Tibial nerve (tissue), 4 donors: ENCODE measurements around the gene LARP4B. TPM values are rescaled to one million over a fixed set of nuclear protein-coding genes. Genes with fewer than 3 reads are reported as not detected.

ENCODE experiments used
- DNase-seq, 2 donors: peaks; one replicate each; pipeline ENCODE4 v3.0.0-alpha.2; 2019; ENCODE audit warnings: low spot score in 2 of 2
- H3K27ac ChIP-seq, 4 donors: fragments of 200-600 bp; sonication (generic) in 3 of 4; one replicate each; pipeline ENCODE4 v1.5.1; 2017 to 2019; ENCODE audit warnings: mild to moderate bottlenecking in 1 of 4
- H3K27me3 ChIP-seq, 2 donors: fragments of 200-600 bp; sonication (generic) in 1 of 2; one replicate each; pipeline versions ENCODE4 v1.5.1 to v1.6.0; 2017 to 2019
- H3K36me3 ChIP-seq, 3 donors: fragments of 200-600 bp; sonication (generic); one replicate each; pipeline ENCODE4 v1.5.1; 2018 to 2019
- H3K4me1 ChIP-seq, 4 donors: fragments of 200-600 bp; sonication (generic) in 3 of 4; one replicate each; pipeline ENCODE4 v1.5.1; 2017 to 2019
- H3K4me3 ChIP-seq, 4 donors: fragments of 200-600 bp; sonication (generic) in 3 of 4; one replicate each; pipeline ENCODE4 v1.5.1; 2017 to 2019; ENCODE audit warnings: mild to moderate bottlenecking in 1 of 4, moderate library complexity in 1 of 4
- H3K9me3 ChIP-seq, 4 donors: fragments of 200-600 bp; sonication (generic) in 3 of 4; one replicate each; pipeline ENCODE4 v1.5.1; 2017 to 2019
- EP300 ChIP-seq, 2 donors: sonication (generic); formaldehyde crosslinking; IDR thresholded peaks; one replicate each; pipeline ENCODE4 v1.6.1; 2017; ENCODE audit warnings: antibody characterized with exemption in 2 of 2, mild to moderate bottlenecking in 1 of 2
- POLR2A ChIP-seq, 2 donors: fragments of 450-650 bp; IDR thresholded peaks; one replicate each; pipeline ENCODE4 v1.6.1; 2017; ENCODE audit warnings: antibody characterized with exemption in 2 of 2, mild to moderate bottlenecking in 2 of 2, moderate library complexity in 2 of 2
- WGBS, 2 donors: methylation state at CpG; one replicate each; pipeline ENCODE4 v1.1.5; 2018; 5-methylcytosine and 5-hydroxymethylcytosine counted together
- total RNA-seq, 4 donors: library from RNA; depleted of rRNA; stranded (reverse); fragments of >200 nt; gene quantifications; one replicate each; pipeline ENCODE4 v1.1.0, GENCODE V29; 2016
- TF ChIP-seq, protein P1 (sequence below), 5 experiments: fragments of 200-600 bp in 3 of 5; fragments of 450-650 bp in 2 of 5; sonication (generic) in 3 of 5; IDR thresholded peaks; one replicate each; pipeline ENCODE4 v1.5.1; 2016 to 2019; ENCODE audit warnings: antibody characterized with exemption in 5 of 5, mild to moderate bottlenecking in 3 of 5, moderate library complexity in 2 of 5

The LARP4B gene
- total RNA-seq, 4 donors from 2014 or later = 50.2 to 64.7 (median 58.6) TPM

DNA sequence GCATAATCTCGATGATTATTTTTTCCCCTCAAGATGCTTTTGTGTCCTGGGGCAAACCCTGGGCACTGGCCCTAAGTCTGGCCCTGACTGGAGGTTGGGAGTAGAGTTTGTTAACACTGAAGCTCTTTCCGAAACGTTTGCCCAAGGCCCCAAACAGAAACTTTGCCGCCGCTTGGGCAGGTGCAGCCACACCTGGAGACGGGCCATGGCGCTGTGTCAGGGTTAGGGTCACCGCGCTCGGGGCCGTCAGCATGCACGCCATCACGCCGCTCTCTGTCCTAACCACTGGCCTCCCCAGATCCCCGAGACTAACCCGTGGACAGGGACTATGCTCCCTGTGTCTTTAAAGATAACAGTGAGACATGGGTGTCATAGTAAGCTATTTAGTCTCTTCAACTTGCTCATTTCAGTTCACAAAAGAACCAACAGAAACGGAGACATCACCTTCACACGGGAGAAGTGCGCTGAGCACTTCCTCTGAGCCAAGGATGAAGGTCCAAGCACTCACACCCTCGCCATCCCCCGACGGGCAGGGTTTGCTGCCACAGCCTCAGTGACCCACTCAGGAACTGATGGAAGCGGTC lies 156.8 kb downstream of the LARP4B start:
- TF ChIP-seq POLR2A (IDR thresholded peaks at IDR 0.05) (no peak), EP300 (IDR thresholded peaks at IDR 0.05) (no peak)
- TF ChIP-seq, protein P1, sequence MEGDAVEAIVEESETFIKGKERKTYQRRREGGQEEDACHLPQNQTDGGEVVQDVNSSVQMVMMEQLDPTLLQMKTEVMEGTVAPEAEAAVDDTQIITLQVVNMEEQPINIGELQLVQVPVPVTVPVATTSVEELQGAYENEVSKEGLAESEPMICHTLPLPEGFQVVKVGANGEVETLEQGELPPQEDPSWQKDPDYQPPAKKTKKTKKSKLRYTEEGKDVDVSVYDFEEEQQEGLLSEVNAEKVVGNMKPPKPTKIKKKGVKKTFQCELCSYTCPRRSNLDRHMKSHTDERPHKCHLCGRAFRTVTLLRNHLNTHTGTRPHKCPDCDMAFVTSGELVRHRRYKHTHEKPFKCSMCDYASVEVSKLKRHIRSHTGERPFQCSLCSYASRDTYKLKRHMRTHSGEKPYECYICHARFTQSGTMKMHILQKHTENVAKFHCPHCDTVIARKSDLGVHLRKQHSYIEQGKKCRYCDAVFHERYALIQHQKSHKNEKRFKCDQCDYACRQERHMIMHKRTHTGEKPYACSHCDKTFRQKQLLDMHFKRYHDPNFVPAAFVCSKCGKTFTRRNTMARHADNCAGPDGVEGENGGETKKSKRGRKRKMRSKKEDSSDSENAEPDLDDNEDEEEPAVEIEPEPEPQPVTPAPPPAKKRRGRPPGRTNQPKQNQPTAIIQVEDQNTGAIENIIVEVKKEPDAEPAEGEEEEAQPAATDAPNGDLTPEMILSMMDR (IDR thresholded peaks at IDR 0.05) = no peak
- no peaks in the 10 kb centered on the region for H3K27me3 ChIP-seq
- 86 to 91% methylated on average over 23 of the region's 23 CpGs for WGBS, 2 donors
- H3K4me1 ChIP-seq = no peaks in the 10 kb centered on the region
- DNase-seq = no peak
- peaks cover 0 to 9% (median 0%) of the 10 kb centered on the region in 4 donors for H3K9me3 ChIP-seq
- H3K4me3 ChIP-seq = no peak overlapping the region
- H3K36me3 ChIP-seq = no peaks in the 10 kb centered on the region
- no peak overlapping the region for H3K27ac ChIP-seq

DNA sequence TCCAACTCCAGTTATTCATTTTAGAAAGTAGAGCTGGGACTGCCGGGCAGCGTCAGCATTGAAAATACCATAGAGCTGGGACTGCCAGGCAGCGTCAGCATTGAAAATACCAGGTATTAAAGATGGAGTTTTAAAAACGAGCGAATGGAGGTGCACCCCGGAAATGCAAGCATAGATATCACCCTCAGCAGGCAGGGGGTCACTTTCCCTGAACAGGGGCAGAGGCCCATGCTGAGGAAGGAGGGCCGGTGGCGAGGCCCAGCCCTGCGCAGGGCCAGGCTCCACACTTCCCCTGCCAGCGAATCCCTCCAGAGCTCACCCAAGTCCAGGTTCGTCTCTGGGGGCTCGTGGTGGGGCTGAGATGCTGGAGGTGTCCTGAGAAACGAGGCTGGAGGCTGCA lies 157.3 kb downstream of the LARP4B start:
- Histone ChIP-seq H3K36me3 (no peaks in the 10 kb centered on the region), H3K27ac (no peak overlapping the region), H3K4me3 (no peak overlapping the region), H3K4me1 (no peaks in the 10 kb centered on the region), H3K9me3 (peaks cover 0 to 14% (median 0%) of the 10 kb centered on the region in 4 donors), H3K27me3 (no peaks in the 10 kb centered on the region)
- no peak for DNase-seq
- WGBS, 2 donors = 85 to 86% methylated on average over 13 of the region's 13 CpGs
- TF ChIP-seq POLR2A (IDR thresholded peaks at IDR 0.05) = no peak
- no peak for TF ChIP-seq EP300 (IDR thresholded peaks at IDR 0.05)
- TF ChIP-seq, protein P1 (IDR thresholded peaks at IDR 0.05) = no peak

DNA sequence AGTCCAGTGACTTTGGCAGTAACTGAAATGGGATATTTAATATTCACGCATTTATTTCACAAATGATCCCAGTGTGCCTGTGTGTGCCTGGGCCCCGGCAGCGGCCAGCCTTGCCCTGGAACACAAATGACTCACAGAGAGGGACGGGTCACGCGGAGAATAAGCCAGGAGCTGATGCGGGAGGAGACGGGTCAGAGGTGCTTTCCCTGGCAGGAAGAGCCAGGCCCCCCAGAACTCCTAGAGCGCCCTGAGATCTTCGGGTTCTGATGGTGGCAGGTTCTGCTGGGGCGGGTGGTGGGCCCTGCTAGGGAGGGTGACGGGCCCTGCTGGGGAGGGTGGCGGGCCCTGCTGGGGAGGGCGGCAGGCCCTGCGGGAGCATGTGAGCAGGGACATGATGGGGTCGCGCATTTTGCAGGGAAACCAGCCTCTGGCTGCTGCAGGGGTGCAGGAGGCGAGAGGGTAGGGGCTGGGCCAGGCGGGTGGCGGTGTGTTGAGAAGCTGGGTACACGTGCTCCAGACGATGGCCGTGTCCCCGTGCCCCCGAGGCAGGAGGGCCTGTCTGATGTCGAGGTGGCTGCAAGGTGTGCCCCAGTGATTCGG lies 157.8 kb downstream of the LARP4B start:
- 82 to 86% methylated on average over 26 to 27 of the region's 27 CpGs for WGBS, 2 donors
- H3K4me3 ChIP-seq = no peak overlapping the region

DNA sequence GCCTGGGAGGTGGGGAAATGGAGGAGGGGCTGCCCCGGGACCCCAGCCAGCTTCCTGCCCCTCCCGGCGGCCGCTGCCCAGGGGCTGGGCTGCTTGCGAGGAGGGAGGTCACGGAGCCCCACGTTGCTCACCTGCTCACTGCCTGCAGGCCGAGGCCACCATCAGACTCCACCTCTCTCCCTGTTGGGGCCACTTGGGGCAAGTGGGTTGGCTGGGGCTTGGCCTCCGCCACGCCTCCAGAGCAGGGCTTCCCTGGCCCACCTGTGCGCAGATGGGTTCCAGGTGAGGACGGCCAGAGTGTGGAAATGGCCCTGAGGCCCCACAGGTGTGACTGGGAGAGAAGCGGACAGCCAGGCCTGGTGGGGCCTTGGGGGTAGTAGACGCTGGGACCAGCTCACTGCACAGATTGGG lies 159.3 kb downstream of the LARP4B start:
- H3K36me3 ChIP-seq = no peaks in the 10 kb centered on the region
- no peak overlapping the region for H3K27ac ChIP-seq
- no peak overlapping the region for H3K4me3 ChIP-seq
- 60 to 72% methylated on average over 13 to 14 of the region's 14 CpGs for WGBS, 2 donors
- no peak for DNase-seq
- TF ChIP-seq POLR2A (IDR thresholded peaks at IDR 0.05) (no peak), EP300 (IDR thresholded peaks at IDR 0.05) (no peak)
- TF ChIP-seq, protein P1 (IDR thresholded peaks at IDR 0.05) = no peak
- no peaks in the 10 kb centered on the region for H3K4me1 ChIP-seq
- H3K9me3 ChIP-seq = peaks cover 0 to 32% (median 0%) of the 10 kb centered on the region in 4 donors
- no peaks in the 10 kb centered on the region for H3K27me3 ChIP-seq

More for the DNA sequence above, 157.8 kb downstream of the LARP4B start:
- Histone ChIP-seq H3K4me1 (no peaks in the 10 kb centered on the region), H3K27me3 (no peaks in the 10 kb centered on the region), H3K9me3 (peaks cover 0 to 18% (median 0%) of the 10 kb centered on the region in 4 donors), H3K36me3 (no peaks in the 10 kb centered on the region), H3K27ac (no peak overlapping the region)
- no peak for DNase-seq
- TF ChIP-seq, protein P1 (IDR thresholded peaks at IDR 0.05) = no peak
- TF ChIP-seq POLR2A (IDR thresholded peaks at IDR 0.05) (no peak), EP300 (IDR thresholded peaks at IDR 0.05) (no peak)

DNA sequence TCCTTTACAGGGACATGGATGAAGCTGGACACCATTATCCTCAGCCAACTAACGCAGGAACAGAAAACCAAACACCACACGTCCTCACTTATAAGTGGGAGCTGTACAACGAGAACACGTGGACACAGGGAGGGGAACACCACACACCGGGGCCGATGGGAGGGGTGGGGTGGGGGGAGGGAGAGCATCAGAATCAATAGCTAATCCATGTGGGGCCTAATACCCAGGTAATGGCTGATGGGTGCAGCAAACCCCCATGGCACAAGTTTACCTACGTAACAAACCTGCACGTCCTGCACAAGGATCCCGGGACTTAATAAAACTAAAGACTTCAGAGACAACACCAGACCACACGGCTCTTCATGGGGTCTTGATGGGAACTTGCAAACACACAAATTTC lies 159.9 kb downstream of the LARP4B start:
- 85 to 87% methylated on average over 10 of the region's 10 CpGs for WGBS, 2 donors
- peaks cover 0 to 36% (median 0%) of the 10 kb centered on the region in 4 donors for H3K9me3 ChIP-seq
- no peaks in the 10 kb centered on the region for H3K4me1 ChIP-seq
- no peak overlapping the region for H3K4me3 ChIP-seq
- H3K36me3 ChIP-seq = no peaks in the 10 kb centered on the region
- no peak for DNase-seq
- H3K27me3 ChIP-seq = no peaks in the 10 kb centered on the region
- H3K27ac ChIP-seq = no peak overlapping the region
- TF ChIP-seq, protein P1 (IDR thresholded peaks at IDR 0.05) = no peak
- no peak for TF ChIP-seq EP300 (IDR thresholded peaks at IDR 0.05)
- no peak for TF ChIP-seq POLR2A (IDR thresholded peaks at IDR 0.05)
